Measurements from ENCODE around the gene CELF6. TPM values are rescaled to one million over a fixed set of nuclear protein-coding genes. Genes with fewer than 3 reads are reported as not detected.

CELF6 gene
- 0.38 TPM for polyA plus RNA-seq (2013, experiment 1 of 2)
- polyA plus RNA-seq (2013, experiment 2 of 2) = 0.21 TPM

DNA sequence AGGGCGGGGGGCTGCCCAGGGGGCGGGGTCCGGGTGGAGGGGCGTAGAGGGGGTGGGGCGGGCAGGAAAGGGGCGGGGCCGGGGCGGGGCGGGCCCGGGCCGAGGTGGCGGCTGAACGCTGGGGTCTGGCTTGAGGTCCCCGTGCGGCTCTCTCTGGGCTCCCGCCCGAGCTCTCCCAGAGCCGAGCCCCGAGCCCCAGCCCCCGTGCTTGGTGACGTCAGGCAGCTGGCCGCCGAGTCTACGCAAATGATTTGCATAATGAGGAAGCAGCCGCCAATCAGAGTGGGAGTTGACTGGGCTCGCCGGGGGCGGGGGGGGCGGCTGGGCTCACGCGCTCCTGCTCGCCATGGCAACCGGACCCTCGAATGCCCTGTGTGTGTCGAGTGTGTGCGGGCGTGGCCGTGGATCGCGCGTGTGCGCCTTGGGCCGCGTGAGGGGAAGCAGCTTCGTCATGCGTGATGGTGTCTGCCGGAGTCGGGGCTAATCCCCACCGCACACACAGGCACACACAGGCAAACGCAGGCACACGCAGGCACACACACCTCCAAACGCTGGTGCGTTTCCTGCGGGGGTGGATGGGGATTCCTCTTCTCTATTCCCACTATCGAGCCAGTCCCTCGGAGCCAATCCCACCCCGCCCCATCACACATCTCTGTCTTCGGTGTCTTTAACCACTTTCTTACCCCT, at the start of gene CELF6:
TSS of gene CELF6 (minus strand) at position 173 of the 687 bp plus-strand sequence. CDS start 283 bp downstream, outside the sequence.
- Histone ChIP-seq H2BK15ac (ENCODE audit: low read length) (no peak within 1 kb of the TSS), H3K27ac (replicated peaks; ENCODE audit: low read length) (peak within 1 kb of the TSS; percentile 39), H3K36me3 (replicated peaks in 1 of 2; ENCODE audit: control insufficient read depth in 2 of 2, insufficient read depth in 2 of 2, low read length in 2 of 2) (no peaks in the 10 kb centered on the region), H3K4me2 (ENCODE audit: insufficient read depth, low read length, poor library complexity, severe bottlenecking) (peak within 1 kb of the TSS; percentile 85), H2BK12ac (ENCODE audit: low read length) (no peak within 1 kb of the TSS), H2AFZ (ENCODE audit: low read length) (peak within 1 kb of the TSS; percentile 86), H3K27me3 (ENCODE audit: control insufficient read depth in 3 of 3, insufficient read depth in 3 of 3, low read depth in 1 of 3, low read length in 3 of 3) (peaks cover 0 to 22% (median 18%) of the 10 kb centered on the region in 3 experiments), H4K8ac (ENCODE audit: low read depth, low read length) (no peak within 1 kb of the TSS), H3K23ac (ENCODE audit: low read depth, low read length, poor library complexity) (peak within 1 kb of the TSS; percentile 83), H2AK5ac (ENCODE audit: low read depth, low read length) (no peak within 1 kb of the TSS), H2BK5ac (ENCODE audit: low read length) (no peak within 1 kb of the TSS), H3K14ac (ENCODE audit: low read length) (no peak within 1 kb of the TSS), H3K4ac (ENCODE audit: low read length) (no peak within 1 kb of the TSS), H3K4me1 (ENCODE audit: control insufficient read depth in 2 of 2, insufficient read depth in 1 of 2, low read depth in 1 of 2, low read length in 2 of 2) (peaks cover 2 to 3% of the 10 kb centered on the region in 2 donors), H3K18ac (ENCODE audit: low read length) (peak within 1 kb of the TSS; percentile 89), H2BK120ac (ENCODE audit: low read depth, low read length) (no peak within 1 kb of the TSS), H4K91ac (ENCODE audit: low read depth, low read length, poor library complexity) (no peak within 1 kb of the TSS), H3K79me1 (ENCODE audit: low read depth, low read length) (peaks cover 2% of the 10 kb centered on the region), H3K4me3 (ENCODE audit: low read length in 2 of 2) (peak within 1 kb of the TSS; percentile 62 to 87), H3K9me3 (replicated peaks in 1 of 2; ENCODE audit: control insufficient read depth in 2 of 2, insufficient read depth in 1 of 2, low read depth in 1 of 2, low read length in 2 of 2) (peaks cover 0 to 9% of the 10 kb centered on the region in 2 donors), H3K9ac (ENCODE audit: low read depth, low read length, poor library complexity) (peak within 1 kb of the TSS; percentile 92)
- peak; percentile 95 for DNase-seq (ENCODE audit: low spot score)
- WGBS, 2 donors (ENCODE audit: extremely low coverage in 2 of 2, insufficient read length in 2 of 2, insufficient replicate concordance in 1 of 2) = no CpG with 5 or more reads among the region's 58 CpGs

DNA sequence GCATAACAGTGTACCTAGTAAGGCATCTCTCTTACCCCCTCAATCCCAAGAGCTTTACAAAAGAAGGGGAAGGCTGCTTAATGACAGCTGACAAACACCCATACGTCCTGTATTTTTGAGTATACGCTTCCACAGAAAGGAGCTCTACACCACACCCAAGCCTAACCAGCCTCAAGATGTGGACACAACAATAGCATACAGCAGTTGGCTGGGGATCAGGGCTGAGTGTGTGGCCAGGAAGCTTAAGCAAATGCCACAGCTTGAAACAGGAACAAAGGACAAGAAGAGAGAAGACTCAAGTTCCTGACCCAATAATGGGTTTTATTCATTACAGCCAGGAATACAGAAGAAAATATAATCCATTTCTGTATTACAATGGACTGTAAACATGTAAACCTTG, 48.9 kb upstream of the CELF6 start:
- no peak overlapping the region for H4K91ac ChIP-seq (ENCODE audit: low read depth, low read length, poor library complexity)
- WGBS, 2 donors (ENCODE audit: extremely low coverage in 2 of 2, insufficient read length in 2 of 2, insufficient replicate concordance in 1 of 2) = no CpG with 5 or more reads among the region's 2 CpGs
- H2AK5ac ChIP-seq (ENCODE audit: low read depth, low read length) = no peak overlapping the region
- H3K4me1 ChIP-seq (ENCODE audit: control insufficient read depth in 2 of 2, insufficient read depth in 1 of 2, low read depth in 1 of 2, low read length in 2 of 2) = no peaks in the 10 kb centered on the region
- no peak overlapping the region for H3K14ac ChIP-seq (ENCODE audit: low read length)
- peaks cover 2 to 18% of the 10 kb centered on the region in 2 donors for H3K36me3 ChIP-seq (replicated peaks in 1 of 2; ENCODE audit: control insufficient read depth in 2 of 2, insufficient read depth in 2 of 2, low read length in 2 of 2)
- no peak overlapping the region for H3K4ac ChIP-seq (ENCODE audit: low read length)
- H3K79me1 ChIP-seq (ENCODE audit: low read depth, low read length) = no peaks in the 10 kb centered on the region
- no peak overlapping the region for H3K4me2 ChIP-seq (ENCODE audit: insufficient read depth, low read length, poor library complexity, severe bottlenecking)
- H2BK5ac ChIP-seq (ENCODE audit: low read length) = no peak overlapping the region
- no peak overlapping the region for H3K27ac ChIP-seq (replicated peaks; ENCODE audit: low read length)
- H2BK120ac ChIP-seq (ENCODE audit: low read depth, low read length) = no peak overlapping the region
- no peak overlapping the region for H3K4me3 ChIP-seq (ENCODE audit: low read length in 2 of 2)
- no peaks in the 10 kb centered on the region for H3K27me3 ChIP-seq (ENCODE audit: control insufficient read depth in 3 of 3, insufficient read depth in 3 of 3, low read depth in 1 of 3, low read length in 3 of 3)
- H4K8ac ChIP-seq (ENCODE audit: low read depth, low read length) = no peak overlapping the region
- no peak overlapping the region for H3K23ac ChIP-seq (ENCODE audit: low read depth, low read length, poor library complexity)
- no peak overlapping the region for H2BK15ac ChIP-seq (ENCODE audit: low read length)
- no peak overlapping the region for H3K9ac ChIP-seq (ENCODE audit: low read depth, low read length, poor library complexity)
- no peak overlapping the region for H2BK12ac ChIP-seq (ENCODE audit: low read length)
- no peak for DNase-seq (ENCODE audit: low spot score)
- H3K18ac ChIP-seq (ENCODE audit: low read length) = no peak overlapping the region
- no peak overlapping the region for H2AFZ ChIP-seq (ENCODE audit: low read length)
- no peaks in the 10 kb centered on the region for H3K9me3 ChIP-seq (replicated peaks in 1 of 2; ENCODE audit: control insufficient read depth in 2 of 2, insufficient read depth in 1 of 2, low read depth in 1 of 2, low read length in 2 of 2)

DNA sequence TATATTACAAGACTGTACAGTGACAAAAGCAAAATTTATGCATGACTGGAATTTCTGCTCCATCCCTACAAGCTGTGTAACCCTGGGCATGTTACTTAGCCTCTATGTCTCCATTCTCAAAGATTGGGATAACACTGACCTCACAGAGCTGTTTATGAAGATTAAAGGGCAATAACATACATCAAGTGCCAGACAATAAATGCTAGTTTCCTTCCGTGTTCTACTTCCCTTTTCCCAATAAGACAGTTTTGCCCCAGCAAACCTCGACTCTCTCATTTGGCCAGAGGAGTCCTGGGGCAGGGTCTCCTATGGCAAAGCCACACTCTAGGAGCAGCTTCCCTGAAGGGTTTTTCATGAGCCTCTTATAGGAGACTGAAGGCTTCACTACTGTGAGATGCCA, 48.4 kb upstream of the CELF6 start:
- no peak overlapping the region for H3K14ac ChIP-seq (ENCODE audit: low read length)

DNA sequence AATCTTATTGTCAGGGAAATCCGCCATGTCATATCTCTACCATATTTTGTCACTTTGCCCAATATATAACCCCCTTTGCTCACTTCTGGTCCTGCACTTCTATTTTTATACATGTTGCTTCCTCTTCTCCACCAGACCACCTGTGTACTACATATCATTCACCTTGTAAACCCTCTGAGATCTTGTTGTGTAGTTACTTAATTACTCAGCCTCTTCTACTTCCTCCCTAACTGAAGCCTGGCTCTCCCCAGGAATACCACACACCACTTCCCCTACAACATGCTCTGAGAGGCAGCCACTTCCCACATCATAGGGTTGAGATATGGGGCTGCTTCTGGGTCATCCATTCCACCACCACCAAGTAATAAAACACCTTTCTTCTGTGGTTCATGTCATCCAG, 45.9 kb upstream of the CELF6 start:
- no peak for DNase-seq (ENCODE audit: low spot score)
- H3K4me3 ChIP-seq (ENCODE audit: low read length in 2 of 2) = no peak overlapping the region
- H3K4me1 ChIP-seq (ENCODE audit: control insufficient read depth in 2 of 2, insufficient read depth in 1 of 2, low read depth in 1 of 2, low read length in 2 of 2) = no peaks in the 10 kb centered on the region
- no peaks in the 10 kb centered on the region for H3K27me3 ChIP-seq (ENCODE audit: control insufficient read depth in 3 of 3, insufficient read depth in 3 of 3, low read depth in 1 of 3, low read length in 3 of 3)
- H3K14ac ChIP-seq (ENCODE audit: low read length) = no peak overlapping the region
- H3K18ac ChIP-seq (ENCODE audit: low read length) = no peak overlapping the region
- no peak overlapping the region for H2BK5ac ChIP-seq (ENCODE audit: low read length)
- H3K23ac ChIP-seq (ENCODE audit: low read depth, low read length, poor library complexity) = no peak overlapping the region
- no peaks in the 10 kb centered on the region for H3K79me1 ChIP-seq (ENCODE audit: low read depth, low read length)
- H3K9ac ChIP-seq (ENCODE audit: low read depth, low read length, poor library complexity) = no peak overlapping the region
- no peaks in the 10 kb centered on the region for H3K9me3 ChIP-seq (replicated peaks in 1 of 2; ENCODE audit: control insufficient read depth in 2 of 2, insufficient read depth in 1 of 2, low read depth in 1 of 2, low read length in 2 of 2)
- no peak overlapping the region for H4K91ac ChIP-seq (ENCODE audit: low read depth, low read length, poor library complexity)
- no peak overlapping the region for H2BK12ac ChIP-seq (ENCODE audit: low read length)
- no peak overlapping the region for H3K4me2 ChIP-seq (ENCODE audit: insufficient read depth, low read length, poor library complexity, severe bottlenecking)
- H3K27ac ChIP-seq (replicated peaks; ENCODE audit: low read length) = no peak overlapping the region
- H2BK120ac ChIP-seq (ENCODE audit: low read depth, low read length) = no peak overlapping the region
- no peak overlapping the region for H3K4ac ChIP-seq (ENCODE audit: low read length)
- peaks cover 2 to 13% of the 10 kb centered on the region in 2 donors for H3K36me3 ChIP-seq (replicated peaks in 1 of 2; ENCODE audit: control insufficient read depth in 2 of 2, insufficient read depth in 2 of 2, low read length in 2 of 2)
- no peak overlapping the region for H4K8ac ChIP-seq (ENCODE audit: low read depth, low read length)
- WGBS, 2 donors (ENCODE audit: extremely low coverage in 2 of 2, insufficient read length in 2 of 2, insufficient replicate concordance in 1 of 2) = no CpG with 5 or more reads among the region's 1 CpG
- no peak overlapping the region for H2AK5ac ChIP-seq (ENCODE audit: low read depth, low read length)
- H2AFZ ChIP-seq (ENCODE audit: low read length) = no peak overlapping the region
- no peak overlapping the region for H2BK15ac ChIP-seq (ENCODE audit: low read length)

More for the DNA sequence above, 48.4 kb upstream of the CELF6 start:
- Histone ChIP-seq H2BK120ac (ENCODE audit: low read depth, low read length) (no peak overlapping the region), H3K27me3 (ENCODE audit: control insufficient read depth in 3 of 3, insufficient read depth in 3 of 3, low read depth in 1 of 3, low read length in 3 of 3) (no peaks in the 10 kb centered on the region), H2AFZ (ENCODE audit: low read length) (no peak overlapping the region), H3K4me2 (ENCODE audit: insufficient read depth, low read length, poor library complexity, severe bottlenecking) (no peak overlapping the region), H4K91ac (ENCODE audit: low read depth, low read length, poor library complexity) (no peak overlapping the region), H3K36me3 (replicated peaks in 1 of 2; ENCODE audit: control insufficient read depth in 2 of 2, insufficient read depth in 2 of 2, low read length in 2 of 2) (peaks cover 2 to 18% of the 10 kb centered on the region in 2 donors), H3K9ac (ENCODE audit: low read depth, low read length, poor library complexity) (no peak overlapping the region), H2BK15ac (ENCODE audit: low read length) (no peak overlapping the region), H2BK5ac (ENCODE audit: low read length) (no peak overlapping the region), H2AK5ac (ENCODE audit: low read depth, low read length) (no peak overlapping the region), H4K8ac (ENCODE audit: low read depth, low read length) (no peak overlapping the region), H3K4me3 (ENCODE audit: low read length in 2 of 2) (no peak overlapping the region), H3K4me1 (ENCODE audit: control insufficient read depth in 2 of 2, insufficient read depth in 1 of 2, low read depth in 1 of 2, low read length in 2 of 2) (no peaks in the 10 kb centered on the region), H3K18ac (ENCODE audit: low read length) (no peak overlapping the region), H3K23ac (ENCODE audit: low read depth, low read length, poor library complexity) (no peak overlapping the region), H3K9me3 (replicated peaks in 1 of 2; ENCODE audit: control insufficient read depth in 2 of 2, insufficient read depth in 1 of 2, low read depth in 1 of 2, low read length in 2 of 2) (no peaks in the 10 kb centered on the region), H3K4ac (ENCODE audit: low read length) (no peak overlapping the region), H2BK12ac (ENCODE audit: low read length) (no peak overlapping the region), H3K27ac (replicated peaks; ENCODE audit: low read length) (no peak overlapping the region), H3K79me1 (ENCODE audit: low read depth, low read length) (no peaks in the 10 kb centered on the region)
- DNase-seq (ENCODE audit: low spot score) = no peak
- no CpG with 5 or more reads among the region's 2 CpGs for WGBS, 2 donors (ENCODE audit: extremely low coverage in 2 of 2, insufficient read length in 2 of 2, insufficient replicate concordance in 1 of 2)
